Calu3 (cell line): ENCODE measurements around the gene CLBA1. TPM values are rescaled to one million over a fixed set of nuclear protein-coding genes. Genes with fewer than 3 reads are reported as not detected.
"Not testable (repeated sequence)": the region's sequence is repeated elsewhere in the genome, so short reads cannot be mapped to it uniquely, and the experiment has no call there.

Experiments used
- BruUV-seq: library from RNA; stranded (reverse); fragments of 400-500 nt; replicated peaks from 2 replicates; lab custom pipeline; 2021; lab: Mats Ljungman, UMichigan
- CTCF ChIA-PET: fragments of 300-600 bp; sonication (Branson Sonifier 250); formaldehyde crosslinking; loops from one replicate; lab custom pipeline; 2022; ENCODE audit warnings: antibody characterized with exemption; lab: Charles Lee
- DNase-seq: peaks from one replicate; pipeline ENCODE4 v3.0.0; 2022
- H3K27ac Mint-ChIP-seq: one replicate; pipeline ENCODE4 v1.8.0; 2022; ENCODE audit warnings: mixed read lengths; ENCODE audit not compliant: unreplicated experiment
- H3K27me3 Mint-ChIP-seq: one replicate; pipeline ENCODE4 v1.8.0; 2022; ENCODE audit warnings: mixed read lengths; ENCODE audit not compliant: unreplicated experiment
- H3K36me3 Mint-ChIP-seq: one replicate; pipeline ENCODE4 v1.8.0; 2022; ENCODE audit warnings: mild to moderate bottlenecking, moderate library complexity, mixed read lengths; ENCODE audit not compliant: insufficient read depth, unreplicated experiment
- H3K4me1 Mint-ChIP-seq: one replicate; pipeline ENCODE4 v1.8.0; 2022; ENCODE audit warnings: mild to moderate bottlenecking, low read depth, mixed read lengths; ENCODE audit not compliant: unreplicated experiment
- H3K4me3 Mint-ChIP-seq: one replicate; pipeline ENCODE4 v1.8.0; 2022; ENCODE audit warnings: mild to moderate bottlenecking, low read depth, moderate library complexity, mixed read lengths; ENCODE audit not compliant: unreplicated experiment
- H3K9me3 Mint-ChIP-seq: one replicate; pipeline ENCODE4 v1.8.0; 2022; ENCODE audit warnings: low read depth, mixed read lengths; ENCODE audit not compliant: unreplicated experiment
- intact Hi-C: fragments of 100-400 bp; cut with micrococcal nuclease; formaldehyde crosslinking; loops from one replicate; pipeline ENCODE4 v1.10.0; 2022; ENCODE audit not compliant: unreplicated experiment
- total RNA-seq: library from RNA; stranded (reverse); gene quantifications from 2 replicates; pipeline ENCODE4 v1.2.3, GENCODE V29; 2022
- TF ChIP-seq, protein P1 (sequence below): fragments of 200-600 bp; IDR thresholded peaks from one replicate; pipeline ENCODE4 v1.8.0; 2022; ENCODE audit warnings: antibody characterized with exemption; ENCODE audit not compliant: unreplicated experiment

Gene CLBA1
- total RNA-seq, 1 experiment from 2014 or later: 12.8 TPM

DNA sequence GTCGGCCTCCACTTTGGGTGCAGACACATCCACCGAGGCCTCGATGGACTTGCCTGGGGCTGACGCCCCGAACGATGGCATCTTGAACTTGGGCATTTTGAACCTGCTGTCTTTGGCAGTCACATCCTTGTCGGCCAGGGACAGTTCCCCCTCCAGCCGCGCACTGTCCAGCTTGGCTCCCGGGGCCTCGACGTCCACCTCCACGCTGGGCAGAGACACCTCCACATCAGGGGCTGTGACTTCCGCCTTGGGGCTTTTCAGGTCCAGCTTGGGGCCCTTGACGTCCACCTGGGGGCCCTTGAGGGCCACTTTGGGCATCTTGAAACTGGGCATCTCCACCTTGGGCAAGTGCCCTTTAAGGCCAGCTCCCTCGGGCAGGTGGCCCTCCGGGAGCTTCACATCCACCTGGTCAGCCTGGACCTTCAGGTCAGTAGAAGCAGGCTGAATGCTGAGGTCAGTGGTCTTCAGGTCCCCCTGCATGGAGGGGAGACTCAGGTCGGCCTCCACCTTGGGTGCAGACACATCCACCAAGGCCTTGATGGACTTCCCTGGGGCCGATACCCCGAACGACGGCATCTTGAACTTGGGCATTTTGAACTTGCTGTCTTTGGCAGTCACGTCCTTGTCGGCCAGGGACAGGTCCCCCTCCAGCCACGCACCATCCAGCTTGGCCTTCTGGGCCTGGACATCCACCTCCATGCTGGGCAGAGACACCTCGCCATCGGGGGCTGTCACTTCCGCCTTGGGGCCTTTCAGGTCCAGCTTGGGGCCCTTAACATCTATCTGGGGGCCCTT is 33.5 kb upstream of the CLBA1 start:
- H3K27ac Mint-ChIP-seq, CTCF ChIA-PET, DNase-seq, H3K27me3 Mint-ChIP-seq, H3K4me1 Mint-ChIP-seq, intact Hi-C loops, BruUV-seq, H3K4me3 Mint-ChIP-seq, H3K9me3 Mint-ChIP-seq: not testable (repeated sequence)
- peaks cover 24% of the 10 kb centered on the region for H3K36me3 Mint-ChIP-seq

DNA sequence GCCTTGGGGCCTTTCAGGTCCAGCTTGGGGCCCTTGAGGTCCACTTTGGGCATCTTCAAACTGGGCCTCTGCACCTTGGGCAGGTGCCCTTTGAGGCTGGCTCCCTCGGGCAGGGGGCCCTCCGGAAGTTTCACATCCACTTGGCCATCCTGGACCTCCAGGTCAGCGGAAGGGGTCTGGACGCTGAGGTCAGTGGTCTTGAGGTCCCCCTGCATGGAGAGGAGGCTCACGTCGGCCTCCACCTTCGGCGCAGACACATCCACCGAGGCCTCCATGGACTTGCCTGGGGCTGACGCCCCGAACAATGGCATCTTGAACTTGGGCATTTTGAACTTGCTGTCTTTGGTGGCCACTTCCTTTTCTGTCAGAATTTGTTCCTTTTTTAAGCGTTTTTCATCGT is 32.5 kb upstream of the CLBA1 start:
- TF ChIP-seq, protein P1, sequence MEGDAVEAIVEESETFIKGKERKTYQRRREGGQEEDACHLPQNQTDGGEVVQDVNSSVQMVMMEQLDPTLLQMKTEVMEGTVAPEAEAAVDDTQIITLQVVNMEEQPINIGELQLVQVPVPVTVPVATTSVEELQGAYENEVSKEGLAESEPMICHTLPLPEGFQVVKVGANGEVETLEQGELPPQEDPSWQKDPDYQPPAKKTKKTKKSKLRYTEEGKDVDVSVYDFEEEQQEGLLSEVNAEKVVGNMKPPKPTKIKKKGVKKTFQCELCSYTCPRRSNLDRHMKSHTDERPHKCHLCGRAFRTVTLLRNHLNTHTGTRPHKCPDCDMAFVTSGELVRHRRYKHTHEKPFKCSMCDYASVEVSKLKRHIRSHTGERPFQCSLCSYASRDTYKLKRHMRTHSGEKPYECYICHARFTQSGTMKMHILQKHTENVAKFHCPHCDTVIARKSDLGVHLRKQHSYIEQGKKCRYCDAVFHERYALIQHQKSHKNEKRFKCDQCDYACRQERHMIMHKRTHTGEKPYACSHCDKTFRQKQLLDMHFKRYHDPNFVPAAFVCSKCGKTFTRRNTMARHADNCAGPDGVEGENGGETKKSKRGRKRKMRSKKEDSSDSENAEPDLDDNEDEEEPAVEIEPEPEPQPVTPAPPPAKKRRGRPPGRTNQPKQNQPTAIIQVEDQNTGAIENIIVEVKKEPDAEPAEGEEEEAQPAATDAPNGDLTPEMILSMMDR: no peak

DNA sequence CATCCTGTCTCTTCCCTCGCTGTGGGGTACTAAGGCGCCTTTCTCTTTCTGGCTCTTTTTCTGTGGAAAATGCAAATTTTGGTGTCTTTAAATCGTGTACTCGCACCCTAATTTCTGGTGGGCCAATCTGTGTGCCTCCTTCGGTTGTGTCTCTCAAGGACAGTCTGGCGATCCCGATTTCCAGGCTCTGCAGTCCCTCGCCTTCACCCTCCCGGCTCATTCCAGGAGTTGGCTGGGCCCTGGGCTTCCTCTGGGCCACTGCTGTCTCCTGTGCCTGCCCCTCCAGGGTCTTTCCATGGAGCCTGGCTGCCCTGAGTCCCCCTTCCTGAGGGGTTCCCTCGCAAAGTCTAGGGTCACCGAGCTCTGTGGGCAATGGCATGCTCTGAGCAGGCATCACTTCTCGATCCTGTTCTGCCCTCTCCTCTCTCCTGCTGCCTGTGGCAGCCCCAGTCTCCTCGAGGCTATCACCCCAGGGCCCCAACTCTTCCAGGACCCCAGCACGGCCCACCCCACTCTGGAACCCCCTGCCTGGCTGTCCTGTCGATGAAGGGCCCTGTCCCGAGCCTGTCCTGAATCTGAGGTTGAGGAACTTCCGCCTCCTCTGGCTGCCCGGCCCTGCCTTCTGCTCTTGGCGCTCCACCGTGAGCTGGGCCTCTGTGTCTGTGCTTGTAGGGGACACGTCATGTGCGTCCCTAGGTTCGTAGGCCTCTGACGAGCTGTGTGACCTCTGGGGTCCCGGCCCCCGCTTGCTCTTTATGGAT is 31.5 kb upstream of the CLBA1 start:
- TF ChIP-seq, protein P1: no peak
- H3K27ac Mint-ChIP-seq: peak overlapping the region; percentile 2
- peaks cover 8% of the 10 kb centered on the region for H3K4me1 Mint-ChIP-seq
- DNase-seq: no peak
- H3K9me3 Mint-ChIP-seq: peaks cover 6% of the 10 kb centered on the region
- CTCF ChIA-PET: no interaction called here
- BruUV-seq: no TSS peak
- H3K4me3 Mint-ChIP-seq: no peak overlapping the region
- peaks cover 18% of the 10 kb centered on the region for H3K36me3 Mint-ChIP-seq
- intact Hi-C loops: no loop called here
- H3K27me3 Mint-ChIP-seq: no peaks in the 10 kb centered on the region

More for the DNA sequence above, 32.5 kb upstream of the CLBA1 start:
- Mint-ChIP-seq H3K4me3 (no peak overlapping the region), H3K27ac (peak overlapping the region; percentile 2), H3K27me3 (no peaks in the 10 kb centered on the region), H3K9me3 (peaks cover 6% of the 10 kb centered on the region), H3K4me1 (peaks cover 8% of the 10 kb centered on the region), H3K36me3 (peaks cover 18% of the 10 kb centered on the region)
- intact Hi-C loops: no loop called here
- DNase-seq: no peak
- CTCF ChIA-PET: no interaction called here
- no TSS peak for BruUV-seq

DNA sequence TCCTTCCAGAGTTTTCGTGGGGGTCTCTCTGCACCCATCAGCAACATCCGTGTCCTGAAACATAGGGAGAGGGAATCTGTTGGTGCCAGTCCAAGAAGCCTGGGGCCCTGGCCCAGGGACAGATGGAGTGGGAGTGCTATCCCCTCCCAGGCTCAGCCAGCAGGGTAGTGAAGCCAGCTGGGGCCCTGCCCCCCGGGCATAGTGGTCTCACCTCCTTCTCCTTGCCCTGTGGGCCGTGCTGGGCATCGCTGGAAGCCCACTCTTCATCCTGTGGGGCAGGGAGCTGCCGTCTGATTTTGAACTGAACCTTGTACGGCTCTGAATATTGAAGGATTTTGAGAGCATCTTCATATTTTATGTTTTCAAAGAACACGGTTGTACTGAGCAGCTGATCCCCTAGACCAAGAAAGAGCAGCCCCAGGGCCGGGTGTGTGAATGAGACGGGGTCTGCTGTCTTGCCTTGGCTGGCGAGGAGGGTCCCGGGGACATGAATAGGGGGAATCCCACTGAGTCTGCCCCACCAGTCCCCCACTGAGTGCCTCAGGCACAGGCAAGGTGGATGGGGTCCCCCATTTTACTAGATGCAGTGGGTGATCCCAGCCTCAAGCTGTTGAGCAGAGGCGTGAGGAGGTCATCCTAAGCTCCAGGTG is 30.7 kb upstream of the CLBA1 start:
- Mint-ChIP-seq H3K9me3 (peaks cover 6% of the 10 kb centered on the region), H3K4me3 (no peak overlapping the region), H3K36me3 (peaks cover 18% of the 10 kb centered on the region), H3K4me1 (peaks cover 8% of the 10 kb centered on the region), H3K27me3 (no peaks in the 10 kb centered on the region), H3K27ac (no peak overlapping the region)
- CTCF ChIA-PET: no interaction called here
- intact Hi-C loops: no loop called here
- DNase-seq: no peak
- TF ChIP-seq, protein P1: no peak
- BruUV-seq: no TSS peak
